Embryonic facial prominence (tissue), 1 donor: ENCODE results near the gene P3H4.
"Not testable (repeated sequence)": the region's sequence is repeated elsewhere in the genome, so short reads cannot be mapped to it uniquely, and the experiment has no call there.

Experiments used
- DNase-seq: peaks from one replicate; pipeline ENCODE4 v3.0.0-alpha.2; 2016; ENCODE audit errors: extremely low spot score

The P3H4 gene, protein sequence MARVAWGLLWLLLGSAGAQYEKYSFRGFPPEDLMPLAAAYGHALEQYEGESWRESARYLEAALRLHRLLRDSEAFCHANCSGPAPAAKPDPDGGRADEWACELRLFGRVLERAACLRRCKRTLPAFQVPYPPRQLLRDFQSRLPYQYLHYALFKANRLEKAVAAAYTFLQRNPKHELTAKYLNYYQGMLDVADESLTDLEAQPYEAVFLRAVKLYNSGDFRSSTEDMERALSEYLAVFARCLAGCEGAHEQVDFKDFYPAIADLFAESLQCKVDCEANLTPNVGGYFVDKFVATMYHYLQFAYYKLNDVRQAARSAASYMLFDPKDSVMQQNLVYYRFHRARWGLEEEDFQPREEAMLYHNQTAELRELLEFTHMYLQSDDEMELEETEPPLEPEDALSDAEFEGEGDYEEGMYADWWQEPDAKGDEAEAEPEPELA

DNA sequence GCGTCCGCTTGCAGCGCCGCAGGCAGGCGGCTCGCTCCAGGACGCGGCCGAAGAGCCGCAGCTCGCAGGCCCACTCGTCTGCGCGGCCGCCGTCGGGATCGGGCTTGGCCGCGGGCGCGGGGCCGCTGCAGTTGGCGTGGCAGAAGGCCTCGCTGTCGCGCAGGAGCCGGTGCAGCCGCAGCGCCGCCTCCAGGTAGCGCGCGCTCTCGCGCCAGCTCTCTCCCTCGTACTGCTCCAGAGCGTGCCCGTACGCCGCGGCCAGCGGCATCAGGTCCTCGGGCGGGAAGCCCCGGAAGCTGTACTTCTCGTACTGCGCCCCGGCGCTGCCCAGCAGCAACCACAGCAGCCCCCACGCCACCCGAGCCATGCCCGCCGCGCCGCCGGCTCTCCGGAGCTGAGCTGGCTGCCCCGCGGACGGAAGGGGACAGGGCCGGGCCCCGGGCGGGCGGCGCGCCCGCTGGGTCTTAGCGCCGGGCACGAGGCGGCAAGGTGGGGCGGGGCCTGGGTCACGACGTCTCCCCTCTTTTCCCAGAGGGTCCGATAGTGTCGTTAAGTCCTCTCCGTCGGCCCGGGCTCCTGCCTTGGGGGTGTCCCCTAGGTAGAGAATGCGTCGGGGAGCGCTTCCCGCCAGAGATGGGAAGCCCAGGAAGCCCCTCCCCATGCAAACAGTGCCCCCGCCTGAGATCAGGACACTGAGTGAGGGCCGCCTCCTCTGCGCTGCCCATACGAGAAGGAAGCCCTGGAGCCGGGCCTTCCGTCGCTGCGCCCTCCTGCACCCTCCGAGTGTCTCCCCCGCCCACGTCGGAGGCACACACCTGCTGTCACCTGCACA is at the start of gene P3H4:
P3H4 (minus strand) TSS at position 401 of the 832 bp plus-strand sequence; CDS start at position 367, 34 bp downstream.
- DNase-seq = peak; percentile 43

DNA sequence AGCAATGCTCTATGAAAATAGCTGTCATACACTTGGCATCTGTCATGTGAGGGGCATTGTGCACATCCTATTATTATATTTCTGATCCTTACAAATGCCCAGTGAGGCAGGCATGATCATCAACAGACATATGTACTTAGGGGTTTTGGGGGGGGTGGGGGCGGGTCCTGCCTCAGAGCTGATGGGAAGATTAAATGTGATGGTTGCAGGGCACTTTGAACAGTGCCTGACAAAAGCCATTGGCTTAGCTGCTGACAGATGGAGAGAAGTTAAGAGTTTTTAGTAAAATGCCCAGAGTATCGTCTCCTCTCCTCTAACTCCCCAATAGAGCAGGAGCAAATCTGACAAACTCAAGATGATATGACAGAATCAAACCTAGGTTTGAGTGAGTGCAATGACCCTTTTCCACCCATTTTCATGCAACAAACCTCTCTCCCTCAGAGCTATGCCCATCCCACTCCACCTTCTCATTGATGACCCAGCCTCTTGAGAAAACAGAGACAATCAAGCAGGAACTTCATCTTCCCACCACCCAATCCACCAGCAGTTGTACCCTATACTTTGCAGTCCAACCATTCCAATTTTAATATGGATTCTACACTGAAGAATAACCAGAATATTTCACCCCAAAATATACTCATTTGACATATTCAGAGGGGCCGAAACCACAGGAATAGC is 48.6 kb upstream of the P3H4 start:
- DNase-seq = no peak

DNA sequence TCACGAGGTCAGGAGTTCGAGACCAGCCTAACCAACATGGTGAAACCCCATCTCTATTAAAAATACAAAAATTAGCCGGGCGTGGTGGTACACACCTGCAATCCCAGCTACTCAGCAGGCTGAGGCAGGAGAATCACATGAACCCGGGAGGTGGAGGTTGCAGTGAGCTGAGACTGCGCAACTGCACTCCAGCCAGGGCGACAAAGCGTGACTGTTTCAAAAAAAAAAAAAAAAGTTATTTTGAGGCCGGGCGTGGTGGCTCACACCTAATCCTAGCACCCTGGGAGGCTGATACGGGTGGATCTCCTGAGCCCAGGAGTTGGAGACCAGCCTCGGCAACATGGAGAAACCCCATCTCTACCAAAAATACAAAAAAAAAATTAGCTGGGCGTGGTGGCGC is 39.6 kb upstream of the P3H4 start:
- DNase-seq = not testable (repeated sequence)

DNA sequence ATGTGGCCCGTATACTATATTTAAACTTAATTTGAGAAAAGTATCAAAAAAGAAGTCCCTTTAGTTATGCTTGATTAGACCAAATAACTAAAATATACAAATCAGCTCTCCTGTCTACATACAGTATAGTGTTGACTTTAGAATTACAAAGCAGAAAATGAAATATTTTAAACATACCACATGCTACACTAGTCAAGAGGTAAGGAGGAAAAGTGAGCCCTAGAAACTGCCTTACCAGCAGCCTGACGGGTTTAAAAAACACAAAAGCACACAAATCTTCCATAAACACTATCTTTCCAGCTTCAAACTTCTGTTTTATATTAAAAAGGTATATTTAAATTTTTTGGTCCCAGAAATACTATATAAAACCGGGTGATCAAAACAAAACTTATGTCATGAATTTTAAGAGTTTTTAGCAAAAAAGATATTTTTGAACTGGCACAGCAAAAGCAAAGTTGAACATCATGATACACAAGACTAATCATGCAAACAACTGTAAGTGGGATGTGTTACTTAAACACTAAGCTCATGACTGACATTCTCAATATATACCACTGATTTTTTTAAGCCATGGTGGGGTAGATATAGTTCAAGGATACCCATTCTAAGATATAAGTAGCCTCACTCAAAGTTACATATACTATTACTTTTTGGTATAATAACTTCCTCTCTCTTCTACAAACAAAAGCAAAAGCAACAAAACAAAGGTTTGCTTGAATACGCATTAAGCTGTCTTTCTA is 37.7 kb upstream of the P3H4 start:
- DNase-seq = no peak

DNA sequence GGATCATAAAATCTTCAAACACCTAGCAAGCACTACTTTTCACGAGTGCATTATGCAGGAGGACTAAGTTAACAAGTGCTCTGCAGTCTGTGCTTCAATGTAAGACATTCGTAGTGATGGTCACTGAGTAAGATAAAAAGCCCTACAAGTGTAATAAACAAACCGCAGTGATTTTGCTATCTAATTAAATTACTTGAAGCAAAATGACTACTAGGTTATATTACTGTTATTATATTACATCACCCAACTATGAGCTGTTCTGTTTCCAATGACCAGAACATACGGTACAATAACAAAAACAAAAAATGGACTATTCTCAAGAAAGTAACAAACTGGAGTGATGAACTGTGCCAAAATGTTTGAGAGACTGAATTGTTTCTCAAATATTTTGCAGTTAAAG is 37.0 kb upstream of the P3H4 start:
- no peak for DNase-seq

DNA sequence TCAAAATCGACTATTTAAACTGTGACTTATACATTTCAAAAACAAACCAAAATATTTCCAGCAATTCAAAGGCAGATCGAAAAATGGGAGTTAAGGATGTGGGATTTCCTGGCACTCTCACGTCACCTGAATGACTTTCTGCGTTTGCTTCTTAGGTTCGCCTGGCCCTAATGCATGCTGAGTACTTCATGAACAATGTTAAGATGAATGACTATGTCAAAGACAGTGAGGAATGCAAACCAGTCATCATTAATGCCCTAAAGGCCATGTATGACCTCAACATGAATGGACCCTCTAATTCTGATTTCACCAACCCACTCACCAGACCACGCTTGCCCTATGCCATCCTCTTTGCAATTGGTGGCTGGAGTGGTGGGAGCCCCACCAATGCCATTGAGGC is 33.2 kb upstream of the P3H4 start:
- DNase-seq = no peak

DNA sequence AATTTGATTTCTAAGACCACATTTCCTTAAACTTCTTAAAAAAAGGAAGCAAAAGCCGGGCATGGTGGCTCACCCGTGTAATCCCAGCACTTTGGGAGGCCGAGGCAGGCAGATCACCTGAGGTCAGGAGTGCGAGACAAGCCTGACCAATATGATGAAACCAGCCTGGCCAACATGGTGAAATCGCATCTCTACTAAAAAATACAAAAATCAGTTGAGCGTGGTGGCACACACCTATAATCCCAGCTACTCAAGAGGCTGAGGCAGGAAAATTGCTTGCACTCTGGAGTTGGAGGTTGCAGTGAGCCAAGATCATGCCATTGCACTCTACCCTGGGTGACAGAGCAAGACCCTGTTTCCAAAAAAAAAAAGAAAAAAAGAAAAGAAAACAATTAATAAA is 29.0 kb upstream of the P3H4 start:
- DNase-seq = not testable (repeated sequence)

DNA sequence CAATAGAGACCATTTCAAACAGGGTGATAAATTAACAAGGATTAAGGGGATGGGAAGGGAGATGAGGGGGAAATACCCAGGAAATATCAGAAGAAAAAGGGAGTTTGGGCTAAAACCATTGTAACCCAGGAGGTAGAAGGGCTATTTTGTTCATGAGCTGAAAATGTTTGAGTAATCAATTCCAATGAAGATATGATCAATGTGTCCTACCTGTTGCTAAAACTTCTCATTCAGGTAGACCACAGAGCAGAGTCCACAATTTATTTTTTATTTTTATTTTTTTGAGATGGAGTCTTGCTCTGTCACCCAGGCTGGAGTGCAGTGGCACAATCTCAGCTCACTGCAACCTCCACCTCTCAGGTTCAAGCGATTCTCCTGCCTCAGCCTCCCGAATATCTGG is 27.7 kb upstream of the P3H4 start:
- not testable (repeated sequence) for DNase-seq

DNA sequence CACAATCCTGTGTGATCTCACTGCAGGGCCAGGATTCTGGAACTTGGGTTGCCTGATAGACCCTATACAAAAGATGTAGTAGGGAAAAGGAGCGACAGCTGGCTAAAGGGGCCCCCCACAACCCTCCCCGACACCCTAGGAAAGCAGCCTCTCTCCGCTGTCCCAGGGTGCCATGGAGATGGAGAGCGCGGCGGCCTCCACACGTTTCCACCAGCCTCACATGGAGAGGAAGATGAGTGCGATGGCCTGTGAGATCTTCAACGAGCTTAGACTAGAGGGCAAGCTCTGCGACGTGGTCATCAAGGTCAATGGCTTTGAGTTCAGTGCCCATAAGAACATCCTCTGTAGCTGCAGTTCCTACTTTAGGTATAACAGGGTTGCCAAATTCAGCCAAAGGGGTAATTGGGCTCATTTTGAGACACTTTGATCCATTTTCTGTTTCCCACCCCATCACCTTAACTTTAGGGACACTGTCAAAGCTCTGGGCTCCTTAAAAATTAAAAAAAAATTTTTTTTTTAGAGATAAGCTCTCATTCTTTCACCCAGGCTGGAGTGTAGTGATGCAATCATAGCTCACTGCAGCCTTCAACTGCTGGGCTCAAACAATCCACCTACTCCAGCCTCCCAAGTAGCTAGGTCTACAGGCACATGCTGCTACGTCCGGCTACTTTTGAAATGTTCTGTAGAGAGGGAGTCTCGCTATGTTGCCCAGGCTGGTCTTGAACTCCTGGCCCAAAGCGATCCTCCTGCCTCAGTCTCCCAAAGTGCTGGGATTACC is 26.2 kb upstream of the P3H4 start, which contains the start of gene KLHL10:
KLHL10 (plus strand) TSS at position 65 of the 778 bp plus-strand sequence; CDS start at position 173, 108 bp downstream.
- no peak for DNase-seq

DNA sequence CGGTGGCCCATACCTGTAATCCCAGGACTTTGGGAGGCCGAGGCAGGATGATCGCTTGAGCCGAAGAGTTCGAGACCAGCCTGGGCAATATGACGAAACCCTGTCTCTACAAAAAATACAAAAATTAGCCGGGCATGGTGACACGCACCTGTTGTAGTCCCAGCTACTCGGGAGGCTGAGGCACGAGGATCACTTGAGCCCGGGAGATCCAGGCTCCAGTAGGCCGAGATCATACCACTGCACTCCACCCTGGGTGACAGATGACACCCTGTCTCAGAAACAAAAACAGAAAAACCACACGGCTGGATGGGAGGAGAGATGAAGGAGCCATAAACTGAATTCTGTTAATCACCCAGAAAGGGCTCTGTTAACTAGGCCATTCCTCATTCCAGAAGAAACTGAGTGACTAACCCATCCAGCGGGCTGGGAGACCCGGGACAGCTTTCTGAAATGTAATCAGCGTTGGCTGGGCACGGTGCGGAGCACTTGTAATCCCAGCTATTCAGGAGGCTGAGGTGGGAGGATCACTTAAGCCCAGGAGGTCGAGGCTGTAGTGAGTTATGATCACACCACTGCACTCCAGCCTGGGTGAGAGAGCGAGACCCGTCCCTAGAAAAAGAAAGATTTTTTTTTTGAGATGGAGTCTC is 24.9 kb upstream of the P3H4 start:
- no peak for DNase-seq

DNA sequence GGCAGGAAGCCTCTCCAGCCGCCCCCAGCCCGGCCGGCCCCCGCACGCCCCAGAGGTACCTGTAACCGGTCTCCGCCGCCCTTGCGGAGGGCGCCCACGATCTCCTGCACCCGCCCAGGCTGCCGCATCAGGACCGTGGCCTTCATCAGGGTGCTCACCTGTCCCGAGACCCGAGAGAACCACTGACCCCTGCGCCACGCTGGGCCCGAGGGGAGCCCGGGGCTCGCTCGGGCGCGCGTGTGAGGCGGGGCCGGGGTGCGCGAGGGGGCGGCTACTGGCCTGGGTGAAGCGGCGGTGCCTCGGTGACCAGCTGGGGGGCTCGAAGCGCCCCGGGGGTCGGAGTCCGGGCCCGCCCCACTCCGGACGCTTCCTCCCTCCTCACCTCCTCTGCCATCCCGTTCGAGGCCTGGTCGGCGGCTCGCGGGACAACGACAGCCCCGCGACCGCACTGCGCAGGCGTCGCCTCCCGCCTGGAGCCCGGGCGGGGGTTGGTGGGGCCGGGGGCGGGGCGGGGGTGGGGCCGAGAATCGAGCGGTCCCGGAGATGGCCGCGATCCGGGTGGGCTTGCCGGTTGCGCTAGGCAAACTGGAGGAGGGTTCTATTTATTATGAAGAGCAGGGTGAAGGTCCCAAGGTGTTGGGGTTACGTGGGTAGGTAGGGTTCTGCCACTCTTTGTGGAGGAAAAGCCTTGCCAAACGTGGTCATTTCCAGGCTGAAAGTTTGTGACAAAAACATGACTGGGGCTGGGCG is 24.2 kb upstream of the P3H4 start, which contains the start of gene NT5C3B:
NT5C3B (minus strand) TSS at position 433 of the 750 bp plus-strand sequence; CDS start at position 394, 39 bp downstream.
- no peak for DNase-seq

DNA sequence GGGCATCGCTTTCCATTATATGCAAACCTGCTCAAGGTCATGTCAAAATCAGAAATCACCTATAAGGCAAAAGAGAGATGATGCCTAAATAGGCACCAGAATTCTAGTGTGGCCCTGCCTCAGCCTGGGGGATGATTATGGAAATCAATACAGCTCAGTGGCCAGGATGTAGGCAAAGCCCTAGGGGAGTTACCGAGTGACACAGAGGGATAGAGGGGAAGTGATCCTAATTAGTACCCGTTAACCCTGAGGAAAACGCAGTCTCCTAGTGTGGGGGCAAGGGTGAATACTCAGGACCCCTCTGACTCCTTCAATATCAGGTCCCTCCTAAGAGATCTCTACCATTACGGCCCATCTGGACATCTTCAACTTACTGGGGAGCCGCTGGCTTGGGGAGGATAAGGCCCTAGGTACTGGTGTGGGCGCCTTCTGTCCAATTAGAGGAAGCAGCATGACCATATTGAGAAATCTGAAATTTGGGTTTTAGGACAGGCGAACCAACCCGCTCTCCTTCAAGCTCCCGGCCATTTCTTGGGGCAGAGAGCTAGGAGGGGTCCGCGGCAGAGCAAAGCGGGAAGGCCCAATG is 23.6 kb upstream of the P3H4 start:
- no peak for DNase-seq

DNA sequence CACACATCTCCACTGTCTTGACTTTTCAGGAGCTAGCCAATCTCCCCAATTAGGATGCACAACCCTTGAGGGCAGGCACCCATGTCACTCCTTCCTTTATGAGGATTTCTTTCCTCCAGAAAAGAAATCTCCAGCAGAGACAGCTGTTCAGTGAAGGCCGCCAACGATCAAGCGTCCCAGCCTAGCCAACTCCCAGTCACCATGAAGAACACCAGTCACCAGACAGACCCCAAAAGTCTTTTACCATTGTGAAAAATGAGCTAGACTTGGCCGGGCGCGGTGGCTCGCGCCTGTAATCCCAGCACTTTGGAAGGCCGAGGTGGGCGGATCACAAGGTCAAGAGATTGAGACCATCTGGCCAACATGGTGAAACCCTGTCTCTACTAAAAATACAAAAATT is 18.2 kb upstream of the P3H4 start:
- DNase-seq = not testable (repeated sequence)

DNA sequence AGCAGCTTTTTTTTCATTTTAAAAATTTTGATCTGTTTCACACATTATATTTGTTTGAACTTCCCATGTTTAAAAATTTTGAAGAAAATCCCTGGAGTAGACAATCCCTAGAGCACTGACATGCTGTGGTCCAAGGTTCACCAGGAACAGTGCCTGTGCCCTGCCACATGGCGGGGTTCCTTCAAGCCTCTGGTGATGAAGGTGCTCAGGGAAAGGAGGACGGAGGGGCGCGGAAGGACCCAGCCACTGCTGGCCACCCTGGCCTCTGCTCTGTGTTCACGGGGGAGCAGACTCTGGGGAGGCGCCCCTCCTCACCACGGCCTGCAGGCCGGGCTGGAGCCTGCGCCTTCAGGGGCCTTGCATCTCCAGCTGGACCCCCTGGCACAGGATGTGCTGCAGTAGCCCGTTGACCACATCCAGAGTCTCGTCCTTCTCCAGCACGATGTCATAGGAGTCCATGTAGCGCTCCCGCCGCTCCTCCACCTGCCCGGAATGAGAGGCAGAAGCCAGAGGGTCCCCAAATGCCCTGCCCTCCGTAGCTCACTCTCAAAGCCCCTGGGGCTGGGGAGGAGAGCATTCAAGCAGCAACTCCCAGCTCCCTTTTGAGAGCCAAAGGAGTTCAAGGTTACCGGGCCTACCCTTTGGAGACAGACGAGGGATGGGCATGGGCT is 13.6 kb upstream of the P3H4 start:
- DNase-seq = no peak

DNA sequence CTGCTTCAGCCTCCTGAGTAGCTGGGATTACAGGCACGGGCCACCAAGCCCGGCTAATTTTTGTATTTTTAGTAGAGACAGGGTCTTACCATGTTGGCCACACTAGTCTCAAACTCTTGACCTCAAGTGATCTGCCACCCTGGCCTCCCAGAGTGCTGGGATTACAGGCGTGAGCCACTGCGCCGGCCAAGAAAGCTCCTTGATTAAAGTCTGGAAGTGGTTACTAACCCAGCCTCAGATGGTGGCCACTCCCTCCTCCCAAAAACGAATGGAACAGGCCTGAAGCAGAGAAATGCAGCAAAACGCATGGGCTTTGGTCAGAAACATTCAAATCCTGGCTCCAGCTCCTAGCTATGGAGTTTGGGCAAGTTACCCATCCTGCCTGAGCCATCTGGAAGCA is 12.3 kb upstream of the P3H4 start:
- DNase-seq = no peak

DNA sequence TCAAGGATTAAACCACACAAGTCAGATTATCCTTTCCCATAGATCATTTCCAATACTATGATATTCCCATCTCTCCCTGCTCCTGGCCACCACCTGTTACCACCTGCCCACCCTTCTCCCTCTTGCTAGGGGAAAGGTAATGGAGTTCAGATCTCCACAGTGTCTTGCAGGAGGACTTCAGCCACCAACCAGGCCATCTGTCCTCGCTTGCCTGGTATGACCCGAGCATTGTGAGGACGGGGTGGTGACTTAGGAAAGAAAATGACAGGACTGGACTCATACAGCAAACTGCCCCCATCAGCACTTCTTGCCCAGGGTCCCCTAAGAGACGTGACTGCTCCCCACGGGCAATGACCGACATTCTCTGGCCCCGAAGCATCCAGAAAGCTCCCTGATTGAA is 11.8 kb upstream of the P3H4 start:
- DNase-seq = no peak

DNA sequence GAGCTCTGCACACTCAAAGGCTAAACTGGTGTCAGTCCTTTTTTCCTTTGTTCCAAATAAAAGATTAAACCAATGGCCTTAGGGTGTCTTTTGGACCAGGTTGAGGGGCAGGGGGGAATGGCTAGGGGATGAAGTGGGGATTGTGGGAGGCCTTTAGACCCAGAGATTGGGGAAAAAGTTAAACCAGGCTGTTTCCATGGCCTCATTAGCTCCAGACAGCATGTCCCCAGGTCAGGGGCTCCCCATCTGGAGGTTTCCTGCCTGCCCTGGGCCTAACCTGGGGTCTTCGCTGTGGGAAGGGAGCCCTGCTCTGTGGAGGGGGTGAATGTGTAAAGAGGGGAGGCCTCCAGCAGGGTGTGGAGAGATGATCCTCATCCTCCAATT is 11.4 kb upstream of the P3H4 start:
- no peak for DNase-seq
